ENCODE measurements around the gene RAD51B. TPM values are rescaled to one million over a fixed set of nuclear protein-coding genes. Genes with fewer than 3 reads are reported as not detected.

Gene RAD51B
- total and polyA plus RNA-seq, 8 donors: 10.8 to 18.3 (median 14.1) TPM

DNA sequence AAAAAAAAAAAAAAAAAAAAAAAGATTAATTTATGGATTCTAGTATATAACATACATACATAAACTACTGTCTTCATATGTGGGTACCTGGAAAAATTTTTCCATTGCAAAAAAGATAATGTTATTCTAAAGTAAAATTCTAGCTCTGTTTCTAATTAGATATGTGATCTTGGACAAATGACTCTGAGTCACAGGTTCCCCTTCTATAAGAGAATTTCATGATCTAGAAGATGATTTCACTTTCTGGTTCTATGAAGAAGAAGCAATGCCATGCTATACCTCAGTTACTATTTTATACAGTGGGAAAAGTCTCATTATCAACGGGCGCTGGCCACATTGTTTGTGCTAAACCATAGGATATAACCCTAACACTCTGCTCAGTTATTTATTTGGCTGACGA lies 622.0 kb downstream of the RAD51B start:
- H3K27ac ChIP-seq: no peak overlapping the region
- no peaks in the 10 kb centered on the region for H3K36me3 ChIP-seq
- no peaks in the 10 kb centered on the region for H3K27me3 ChIP-seq
- H3K4me3 ChIP-seq: no peak overlapping the region
- intact Hi-C loops (cut with DNase I): no loop called here
- H3K9me3 ChIP-seq: no peaks in the 10 kb centered on the region
- H3K4me1 ChIP-seq: no peaks in the 10 kb centered on the region
- TF ChIP-seq, protein P1, sequence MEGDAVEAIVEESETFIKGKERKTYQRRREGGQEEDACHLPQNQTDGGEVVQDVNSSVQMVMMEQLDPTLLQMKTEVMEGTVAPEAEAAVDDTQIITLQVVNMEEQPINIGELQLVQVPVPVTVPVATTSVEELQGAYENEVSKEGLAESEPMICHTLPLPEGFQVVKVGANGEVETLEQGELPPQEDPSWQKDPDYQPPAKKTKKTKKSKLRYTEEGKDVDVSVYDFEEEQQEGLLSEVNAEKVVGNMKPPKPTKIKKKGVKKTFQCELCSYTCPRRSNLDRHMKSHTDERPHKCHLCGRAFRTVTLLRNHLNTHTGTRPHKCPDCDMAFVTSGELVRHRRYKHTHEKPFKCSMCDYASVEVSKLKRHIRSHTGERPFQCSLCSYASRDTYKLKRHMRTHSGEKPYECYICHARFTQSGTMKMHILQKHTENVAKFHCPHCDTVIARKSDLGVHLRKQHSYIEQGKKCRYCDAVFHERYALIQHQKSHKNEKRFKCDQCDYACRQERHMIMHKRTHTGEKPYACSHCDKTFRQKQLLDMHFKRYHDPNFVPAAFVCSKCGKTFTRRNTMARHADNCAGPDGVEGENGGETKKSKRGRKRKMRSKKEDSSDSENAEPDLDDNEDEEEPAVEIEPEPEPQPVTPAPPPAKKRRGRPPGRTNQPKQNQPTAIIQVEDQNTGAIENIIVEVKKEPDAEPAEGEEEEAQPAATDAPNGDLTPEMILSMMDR (IDR thresholded peaks at IDR 0.05): no peak
- ATAC-seq (no peak), DNase-seq (no peak)

DNA sequence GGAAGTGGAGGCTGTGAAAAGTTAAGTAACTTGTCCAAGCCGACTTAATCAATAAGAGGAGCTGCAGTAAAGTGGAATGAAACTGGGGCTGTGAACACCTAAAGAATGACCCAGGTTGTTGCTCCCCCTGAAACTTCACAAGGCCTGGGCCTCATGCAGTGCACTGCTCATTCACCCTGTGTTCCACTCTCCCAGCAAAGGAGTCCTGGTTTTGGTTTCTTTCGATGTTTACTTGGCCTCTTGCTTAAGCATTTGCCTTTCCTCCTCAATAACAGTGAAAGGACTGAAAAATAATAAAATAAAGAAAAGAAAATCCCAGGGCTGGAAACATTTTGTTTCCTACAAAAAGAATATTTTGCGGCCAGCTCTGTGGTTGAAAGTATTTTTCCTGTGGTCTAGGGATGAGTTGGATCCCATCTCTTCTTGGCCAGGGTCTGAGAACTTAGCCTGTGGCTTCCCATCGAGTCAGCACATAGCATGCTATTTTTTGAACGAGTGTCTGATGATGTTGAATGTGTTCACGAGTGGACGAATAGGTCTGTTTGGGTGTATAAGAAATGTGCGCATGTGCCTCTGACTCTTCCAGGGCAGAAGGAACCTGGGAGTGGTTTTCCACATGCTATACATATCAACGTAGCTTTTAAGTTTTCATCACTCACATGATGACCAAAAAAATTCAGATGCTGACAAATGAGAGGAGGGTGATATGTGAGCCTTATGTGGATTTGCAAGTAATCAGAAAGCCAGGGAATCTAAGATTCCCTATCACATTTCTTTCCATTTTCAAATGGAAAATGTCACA lies 623.5 kb downstream of the RAD51B start:
- Histone ChIP-seq H3K9me3 (no peaks in the 10 kb centered on the region), H3K36me3 (no peaks in the 10 kb centered on the region), H3K4me3 (no peak overlapping the region), H3K27me3 (no peaks in the 10 kb centered on the region), H3K4me1 (peaks cover 0 to 3% of the 10 kb centered on the region in 2 donors), H3K27ac (peak overlapping the region in 1 of 2 donors; percentile 60)
- TF ChIP-seq, protein P1 (IDR thresholded peaks at IDR 0.05): no peak
- intact Hi-C loops (cut with DNase I): no loop called here
- ATAC-seq (peak; percentile 72), DNase-seq (no peak)

DNA sequence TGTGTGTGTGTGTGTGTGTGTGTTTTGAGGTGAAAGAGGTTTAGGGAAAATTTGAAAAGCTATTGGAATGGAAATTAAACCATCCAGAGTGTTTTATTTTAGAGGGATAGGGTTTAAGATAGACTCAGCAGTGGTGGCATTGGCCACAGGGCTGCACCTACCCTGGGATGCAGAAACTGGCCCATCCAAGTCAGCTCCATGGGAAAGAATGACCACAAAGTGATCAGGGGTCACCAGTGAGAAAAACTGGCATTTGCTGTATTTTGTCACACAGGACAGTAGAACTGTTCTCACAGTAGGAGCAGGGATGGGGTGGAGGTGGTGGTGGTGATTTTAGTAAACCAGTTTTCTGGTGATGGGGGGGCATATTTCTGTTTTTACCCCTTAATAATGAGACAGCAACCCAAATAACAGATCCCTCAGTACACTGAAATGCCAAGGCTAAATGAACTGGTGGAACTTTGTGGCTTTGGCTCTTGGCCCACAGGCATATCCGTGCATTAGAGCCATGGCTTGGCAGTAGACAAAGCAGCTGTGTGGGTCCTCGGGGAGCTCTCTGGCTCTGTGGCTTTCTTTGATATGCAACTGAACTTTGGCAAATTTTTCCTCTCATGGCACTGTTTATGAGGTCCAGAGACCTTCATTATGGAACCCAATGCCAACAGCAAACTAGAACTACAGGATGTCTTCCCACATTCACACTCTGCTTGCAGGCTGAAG lies 625.0 kb downstream of the RAD51B start:
- no peak for ATAC-seq
- intact Hi-C loops (cut with DNase I): no loop called here

DNA sequence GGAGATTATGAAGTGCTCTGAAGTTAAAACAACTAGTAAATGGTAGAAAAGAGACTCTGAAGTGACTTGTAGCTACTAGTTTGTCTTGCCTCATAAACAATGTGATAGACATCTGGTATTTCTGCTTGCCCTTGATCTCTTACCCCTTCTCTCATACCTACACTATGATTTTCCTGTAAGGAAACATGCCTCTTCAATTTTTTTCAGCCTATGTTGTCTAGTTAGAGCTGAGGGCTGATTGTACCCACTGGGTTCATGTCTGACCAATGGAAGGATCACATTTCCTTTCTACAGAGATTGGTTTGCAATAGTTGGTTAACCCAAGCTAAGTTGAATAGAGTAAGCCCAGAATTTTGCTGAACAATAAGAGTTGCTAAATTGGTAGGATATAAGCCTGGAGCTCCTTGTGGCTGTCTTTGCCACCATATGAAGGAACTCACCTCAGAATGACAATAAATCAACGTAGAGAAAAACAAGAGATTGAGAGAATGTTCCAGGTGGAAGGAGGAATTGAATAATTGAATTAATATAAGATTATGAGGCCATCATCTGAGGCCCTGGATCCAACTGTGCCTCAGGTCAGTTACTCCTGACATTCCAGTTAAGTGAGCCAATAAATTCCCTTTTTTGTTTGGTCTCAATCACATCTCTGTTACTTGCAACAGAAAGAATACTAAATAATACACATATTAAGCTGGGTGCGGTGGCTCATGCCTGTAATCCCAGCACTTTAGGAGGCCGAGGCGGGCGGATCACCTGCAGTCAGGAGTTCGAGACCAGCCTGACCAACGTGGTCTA lies 626.9 kb downstream of the RAD51B start:
- Histone ChIP-seq H3K4me3 (no peak overlapping the region), H3K27ac (peak overlapping the region in 1 of 2 donors; percentile 33), H3K4me1 (peaks cover 0 to 6% of the 10 kb centered on the region in 2 donors), H3K9me3 (no peaks in the 10 kb centered on the region), H3K36me3 (no peaks in the 10 kb centered on the region), H3K27me3 (no peaks in the 10 kb centered on the region)
- no peak for ATAC-seq
- TF ChIP-seq, protein P1 (IDR thresholded peaks at IDR 0.05): no peak
- intact Hi-C loops (cut with DNase I): no loop called here
- no peak for DNase-seq

More for the DNA sequence above, 625.0 kb downstream of the RAD51B start:
- Histone ChIP-seq H3K36me3 (no peaks in the 10 kb centered on the region), H3K9me3 (no peaks in the 10 kb centered on the region), H3K4me3 (no peak overlapping the region), H3K27me3 (no peaks in the 10 kb centered on the region), H3K27ac (no peak overlapping the region), H3K4me1 (peaks cover 0 to 6% of the 10 kb centered on the region in 2 donors)
- TF ChIP-seq, protein P1 (IDR thresholded peaks at IDR 0.05): no peak
- no peak for DNase-seq

All from left lung (tissue), 10 donors.